GM18498 (cell line): Measurements from ENCODE around the gene CCAR1.
"Not testable (repeated sequence)": the region's sequence is repeated elsewhere in the genome, so short reads cannot be mapped to it uniquely, and the experiment has no call there.

Source experiments
- ATAC-seq: cut with Tn5 transposase; IDR thresholded peaks from one replicate; pipeline ENCODE4 v1.9.1; 2021; ENCODE audit warnings: mild to moderate bottlenecking, moderate library complexity; ENCODE audit not compliant: unreplicated experiment

The CCAR1 gene

GRCh38 chr10:68827592-68827959 is 106.5 kb downstream of the CCAR1 start:
- ATAC-seq: peak; percentile 51

GRCh38 chr10:68828083-68828601 is 107.1 kb downstream of the CCAR1 start:
- ATAC-seq: peak; percentile 38

- ATAC-seq: no peak
These were observed 107.8 kb downstream of the CCAR1 start for GRCh38 chr10:68828833-68829232.

GRCh38 chr10:68829521-68829920 is 108.5 kb downstream of the CCAR1 start:
- no peak for ATAC-seq

- no peak for ATAC-seq
These were observed 108.9 kb downstream of the CCAR1 start for GRCh38 chr10:68829952-68830351.

GRCh38 chr10:68831961-68832455 is 111.0 kb downstream of the CCAR1 start:
- ATAC-seq: no peak

GRCh38 chr10:68832601-68833000 is 111.6 kb downstream of the CCAR1 start:
- ATAC-seq: no peak

- no peak for ATAC-seq
These were observed 116.7 kb downstream of the CCAR1 start for GRCh38 chr10:68837626-68838322.

GRCh38 chr10:68840650-68841049 is 119.6 kb downstream of the CCAR1 start:
- ATAC-seq: not testable (repeated sequence)
